ENCODE data around the gene DNLZ.
"Not testable (repeated sequence)": the region's sequence is repeated elsewhere in the genome, so short reads cannot be mapped to it uniquely, and the experiment has no call there.

DNLZ gene

DNA sequence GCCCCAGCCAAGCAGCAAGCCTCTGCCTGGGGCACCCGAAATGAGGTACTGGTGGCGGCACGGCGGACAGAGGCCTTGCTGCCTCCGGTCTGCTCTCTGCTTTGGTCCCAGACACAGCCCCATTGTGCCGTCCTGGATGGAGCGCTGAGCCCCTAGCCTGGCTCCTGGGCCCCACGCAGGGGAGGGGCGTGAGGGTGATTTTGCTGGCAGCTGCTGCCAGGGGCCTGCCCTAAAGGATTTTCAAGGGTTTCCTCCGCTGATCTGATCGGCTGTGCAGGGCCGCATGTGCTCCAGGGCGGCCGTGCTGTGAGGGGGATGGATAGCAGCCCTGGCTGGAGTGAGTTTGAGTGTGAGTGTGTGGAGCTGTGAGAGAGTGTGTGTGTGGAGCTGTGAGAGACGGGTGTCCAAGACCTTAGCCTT is 34.9 kb downstream of the DNLZ start:
- DNase-seq, result no peak

DNA sequence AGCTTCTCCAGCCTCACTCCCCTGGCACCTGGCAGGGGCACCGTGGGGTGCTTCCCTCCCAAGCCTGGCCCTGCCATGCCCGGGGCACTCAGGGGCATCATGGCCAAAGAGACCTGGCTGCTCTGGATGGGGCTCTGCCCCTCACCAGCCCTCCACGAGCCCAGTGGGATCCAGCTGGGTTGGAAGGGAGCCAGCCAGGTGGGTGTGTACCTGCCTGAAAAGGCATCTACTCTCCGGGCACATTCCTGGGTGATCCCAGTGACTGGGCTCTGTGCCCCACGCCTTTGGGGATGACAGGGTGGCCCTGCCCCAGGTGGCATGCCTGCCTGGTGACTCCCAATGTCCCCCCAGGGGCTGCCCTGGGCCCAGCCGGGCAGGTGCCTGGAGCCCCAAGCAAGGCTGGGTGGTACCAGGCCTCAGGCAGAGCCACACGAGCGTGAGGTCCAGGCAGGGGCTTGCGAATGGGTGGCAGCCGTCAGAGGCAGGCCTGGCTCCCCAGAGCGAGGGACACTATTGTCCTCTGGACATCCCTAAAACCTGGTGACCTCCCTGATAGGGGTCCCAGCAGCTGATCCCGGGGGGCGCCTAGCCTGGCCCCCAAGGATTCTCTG is 35.4 kb downstream of the DNLZ start:
- no peak for DNase-seq

DNA sequence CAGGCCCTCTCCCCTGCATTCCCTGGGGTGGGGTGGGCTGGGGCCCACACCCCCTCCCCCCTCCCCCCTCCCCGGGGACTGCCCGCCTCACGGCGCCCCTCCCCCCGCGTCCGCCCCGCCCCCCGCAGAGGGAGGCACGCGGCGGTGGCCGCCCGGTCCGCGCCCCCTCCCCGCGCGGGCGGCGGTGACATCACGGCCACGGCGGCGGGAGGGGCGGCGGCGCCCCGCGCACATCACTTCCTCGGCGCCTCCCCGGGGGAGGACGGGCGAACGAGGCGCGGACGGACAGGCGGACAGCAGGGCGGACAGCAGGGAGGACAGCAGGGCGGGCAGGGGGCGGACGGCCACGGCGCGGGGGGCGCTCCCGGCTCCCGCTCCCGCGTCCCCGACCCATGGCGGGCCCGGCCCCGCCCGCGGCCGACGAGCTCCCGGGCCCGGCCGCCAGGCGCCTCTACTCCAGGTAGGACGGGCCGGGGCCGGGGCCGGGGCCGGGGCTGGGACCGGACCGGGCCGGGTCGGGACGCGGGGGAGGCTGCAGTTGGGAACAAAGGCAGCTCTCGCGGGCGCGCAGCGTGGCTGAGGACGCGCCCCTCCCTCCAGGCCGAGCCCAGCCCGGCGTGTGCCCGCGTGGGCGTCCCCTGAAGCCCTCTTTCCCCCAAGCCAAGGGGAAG is 36.1 kb downstream of the DNLZ start, which contains the start of gene GPSM1:
TSS of gene GPSM1 (plus strand) at position 236 of the 671 bp plus-strand sequence. CDS start at position 393, 157 bp downstream.
- no peak for DNase-seq

DNA sequence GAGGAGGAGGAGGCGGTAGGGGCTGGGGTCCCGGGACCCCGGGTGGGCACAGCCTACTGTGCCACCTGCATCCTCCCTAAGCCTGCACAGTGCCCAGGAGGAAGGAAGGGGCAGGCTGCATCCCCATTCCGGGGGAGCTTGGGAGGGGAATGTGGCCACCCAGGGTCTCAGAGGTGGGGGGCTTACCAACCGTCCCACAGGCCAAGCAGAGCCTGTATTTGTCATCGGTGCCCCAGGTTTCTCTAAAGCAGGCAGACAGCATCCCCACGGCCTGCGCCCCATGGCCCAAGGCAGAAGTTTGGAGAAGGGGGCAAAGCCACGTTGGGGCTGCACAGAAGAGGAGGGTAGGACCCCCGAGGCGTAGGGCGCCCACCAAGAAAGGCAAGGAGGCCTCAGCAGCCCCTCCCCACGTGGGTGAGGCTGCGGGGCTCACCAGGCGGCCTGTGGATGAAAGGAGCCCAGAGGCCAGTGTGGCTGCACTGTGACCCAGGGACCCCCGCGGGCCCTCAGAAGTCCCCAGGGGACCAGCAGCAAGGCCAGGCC is 36.7 kb downstream of the DNLZ start:
- no peak for DNase-seq

DNA sequence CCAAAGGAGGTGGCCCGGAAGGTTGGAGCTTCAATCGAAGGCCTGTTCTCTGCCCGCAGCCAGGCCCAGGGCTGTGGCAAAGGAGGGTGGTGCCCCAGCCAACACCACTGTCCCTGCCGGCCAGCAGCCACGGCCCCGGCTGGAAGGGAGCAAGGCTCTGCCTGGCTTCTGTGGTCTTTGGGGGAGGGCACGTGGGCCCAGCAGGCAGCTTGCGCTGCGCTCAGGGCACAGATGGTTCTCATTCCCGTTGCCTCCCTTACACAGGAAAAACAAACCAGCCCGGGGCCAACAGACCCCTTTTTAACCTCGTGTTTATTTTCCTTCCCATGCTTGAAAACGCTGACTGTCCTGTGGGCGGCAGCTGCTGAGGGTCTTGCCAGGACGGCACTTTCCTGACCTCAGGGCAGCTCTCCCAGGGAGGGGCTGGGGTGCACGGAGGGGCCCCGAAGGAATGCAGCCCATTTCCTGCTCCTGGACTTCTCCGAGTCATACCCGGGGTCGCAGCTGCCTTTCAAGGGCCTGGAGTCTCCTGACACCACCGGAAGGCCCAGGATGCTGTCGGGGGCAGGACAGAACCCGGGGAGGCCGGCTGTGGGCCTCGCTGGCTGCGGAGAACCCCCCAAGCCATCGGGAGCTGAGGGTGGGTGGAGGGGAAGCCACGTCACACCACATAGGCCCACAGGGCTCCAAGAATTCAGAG is 37.3 kb downstream of the DNLZ start:
- no peak for DNase-seq

DNA sequence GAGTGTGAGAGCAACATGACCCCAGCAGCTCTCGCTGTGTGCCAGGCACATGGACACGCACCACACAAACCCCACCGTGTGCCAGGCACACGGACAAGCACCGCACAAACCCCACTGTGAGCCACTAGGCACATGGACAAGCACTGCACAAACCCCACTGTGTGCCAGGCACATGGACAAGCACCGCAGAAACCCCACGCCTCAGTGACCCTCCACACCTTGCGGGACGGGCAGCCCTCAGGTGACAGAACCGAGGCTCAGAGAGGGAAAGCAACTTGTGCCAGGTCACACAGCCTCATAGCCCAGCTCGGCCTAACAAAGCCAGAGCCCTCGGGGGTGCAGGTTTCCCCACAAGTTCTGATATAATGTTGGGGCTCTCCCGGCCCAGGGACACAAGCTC is 38.2 kb downstream of the DNLZ start:
- DNase-seq, result no peak

DNA sequence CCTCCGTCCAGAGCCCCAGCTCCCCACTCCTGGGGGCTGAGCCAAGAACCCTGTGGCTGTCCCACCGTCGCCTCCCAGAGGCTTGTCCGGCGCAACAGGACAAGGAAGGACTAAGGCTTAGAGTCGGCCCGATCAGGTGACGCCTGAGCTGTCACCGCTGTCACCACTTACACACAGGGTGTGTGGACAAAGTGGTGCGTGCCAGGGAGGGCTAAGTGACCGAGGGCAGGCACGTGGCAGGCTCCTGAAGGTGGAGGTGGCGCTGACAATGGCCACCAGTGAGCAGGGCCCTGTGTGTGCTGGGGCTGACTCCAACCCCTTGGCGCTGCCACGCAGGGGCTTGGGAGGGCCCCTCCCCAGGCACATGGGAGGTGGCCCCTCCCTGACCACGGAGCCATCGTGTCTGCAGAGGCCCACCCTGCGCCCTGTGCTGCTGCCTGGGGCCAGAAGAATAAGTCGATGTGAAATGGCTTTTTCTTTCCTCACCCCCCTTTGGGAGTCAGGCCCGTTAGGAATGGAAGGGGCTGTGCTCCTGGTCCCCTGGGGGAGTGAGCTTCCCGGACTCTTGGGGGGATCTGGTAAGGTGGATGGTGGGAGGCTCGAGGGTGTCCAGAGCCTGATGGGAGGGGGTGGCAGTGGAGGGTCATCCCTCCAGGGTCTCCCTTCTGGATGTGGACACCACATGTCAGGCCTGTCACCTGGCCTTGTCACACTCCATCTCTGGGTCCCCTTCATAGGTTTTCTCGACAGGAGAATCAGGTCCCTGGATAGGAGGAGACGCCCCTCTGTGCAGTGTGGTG is 38.8 kb downstream of the DNLZ start:
- DNase-seq, result no peak

DNA sequence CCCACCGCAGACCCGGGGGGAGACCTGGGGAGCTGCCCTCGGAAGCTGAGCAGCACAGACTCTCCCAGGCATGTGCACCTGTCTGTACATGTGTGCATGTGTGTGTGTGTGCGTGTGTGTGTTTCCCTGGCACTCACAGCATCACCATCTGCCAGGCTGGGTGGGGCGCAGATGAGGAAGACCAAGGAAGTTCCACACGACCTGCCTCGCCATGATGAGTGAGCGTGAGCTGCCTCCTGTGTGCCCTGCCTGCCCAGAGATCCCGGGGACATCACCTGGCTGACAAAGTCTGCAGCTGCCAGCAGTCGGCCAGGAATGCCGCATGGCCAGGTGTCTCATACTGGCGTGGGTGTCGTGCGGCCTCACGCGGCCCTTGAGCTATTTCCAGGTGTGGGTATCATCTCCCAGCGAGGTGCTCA is 40.2 kb downstream of the DNLZ start:
- no peak for DNase-seq

DNA sequence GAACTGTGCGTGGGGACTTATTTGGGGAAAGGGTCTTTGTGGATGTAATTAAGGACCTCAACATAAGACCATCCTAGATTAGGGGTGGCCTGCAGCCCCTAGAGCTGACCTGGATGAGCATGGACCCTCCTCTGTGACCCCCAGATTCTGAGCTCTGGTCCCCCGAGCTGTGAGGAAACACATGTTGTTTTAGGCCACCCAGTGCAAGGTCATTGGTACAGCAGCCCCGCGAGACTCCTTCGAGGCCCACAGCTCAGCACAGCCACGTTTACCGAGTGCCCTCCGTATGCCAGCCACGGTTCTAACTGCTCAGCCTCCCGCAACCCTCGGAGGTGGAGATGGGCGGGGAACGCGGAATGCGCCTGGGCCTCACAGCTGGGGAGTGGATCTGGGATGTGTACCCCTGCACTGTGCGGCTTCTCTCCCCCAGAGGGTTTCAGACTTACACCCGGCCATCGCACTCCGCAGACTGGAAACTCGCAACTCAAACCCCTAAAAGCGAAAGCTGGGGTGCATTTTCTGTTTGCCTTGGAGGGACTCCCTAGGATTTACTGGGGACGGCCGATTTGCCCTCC is 40.7 kb downstream of the DNLZ start:
- no peak for DNase-seq

DNA sequence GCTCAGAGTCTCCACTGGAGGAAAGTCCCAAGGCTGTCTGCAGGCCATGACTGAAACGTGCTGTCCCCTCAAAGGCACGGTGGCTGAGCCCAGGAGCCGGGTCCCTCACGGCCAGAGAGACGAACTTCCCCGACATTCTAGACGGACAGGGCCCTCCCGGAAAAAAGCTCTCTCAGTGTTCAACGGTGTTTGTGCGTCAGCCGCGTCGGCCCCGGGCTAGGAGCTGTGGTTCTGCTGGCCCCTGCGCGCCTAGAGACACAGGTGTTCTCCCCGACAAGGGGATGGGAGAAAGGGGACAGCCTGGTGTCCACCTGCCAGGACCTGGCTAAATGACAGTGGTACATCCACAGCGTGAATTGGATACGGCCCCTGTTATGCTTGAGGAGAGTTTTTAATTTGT is 42.0 kb downstream of the DNLZ start:
- DNase-seq, result no peak

DNA sequence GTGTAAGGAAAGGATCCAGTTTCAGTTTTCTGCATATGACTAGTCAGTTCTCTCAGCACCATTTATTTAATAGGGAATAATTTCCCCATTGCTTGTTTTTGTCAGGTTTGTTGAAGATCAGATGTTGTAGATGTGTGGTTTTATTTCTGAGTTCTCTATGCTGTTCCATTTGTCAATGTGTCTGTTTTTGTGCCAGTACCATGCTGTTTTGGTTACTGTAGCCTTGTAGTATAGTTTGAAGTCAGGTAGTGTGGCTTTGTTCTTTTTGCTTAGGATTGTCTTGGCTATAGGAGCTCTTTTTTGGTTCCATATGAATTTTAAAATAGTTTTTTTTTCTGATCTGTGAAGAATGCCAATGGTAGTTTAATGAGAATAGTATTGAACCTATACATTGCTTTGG is 42.6 kb downstream of the DNLZ start:
- DNase-seq, result not testable (repeated sequence)

DNA sequence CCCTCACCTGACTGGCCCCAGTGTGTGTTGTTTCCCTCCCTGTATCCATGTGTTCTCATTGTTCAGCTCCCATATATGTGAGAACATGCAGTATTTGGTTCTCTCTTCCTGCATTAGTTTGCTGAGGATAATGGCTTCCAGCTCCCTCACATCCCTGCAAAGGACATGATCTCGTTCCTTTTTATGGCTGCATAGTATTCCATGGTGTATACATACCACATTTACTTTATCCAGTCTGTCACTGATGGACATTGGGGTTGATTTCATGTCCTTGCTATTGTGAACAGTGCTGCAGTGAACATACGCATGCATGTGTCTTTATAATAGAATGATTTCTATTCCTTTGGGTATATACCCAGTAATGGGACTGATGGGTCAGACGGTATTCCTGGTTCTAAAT is 43.6 kb downstream of the DNLZ start:
- not testable (repeated sequence) for DNase-seq

DNA sequence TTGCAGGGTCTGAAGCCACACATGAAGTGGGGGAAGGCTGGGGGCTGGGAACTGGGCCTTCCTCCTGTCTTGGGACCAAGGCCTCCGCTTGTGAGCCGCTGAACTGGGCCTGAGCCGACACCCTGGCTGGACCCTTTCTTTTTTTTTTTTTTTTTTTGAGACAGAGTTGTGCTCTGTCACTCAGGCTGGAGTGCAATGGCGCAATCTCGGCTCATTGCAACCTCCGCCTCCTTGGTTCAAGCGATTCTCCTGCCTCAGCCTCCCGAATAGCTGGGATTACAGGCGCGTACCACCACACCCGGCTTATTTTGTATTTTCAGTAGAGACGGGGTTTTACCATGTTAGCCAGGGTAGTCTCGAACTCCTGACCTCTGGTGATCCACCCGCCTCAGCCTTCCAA is 44.3 kb downstream of the DNLZ start:
- not testable (repeated sequence) for DNase-seq

DNA sequence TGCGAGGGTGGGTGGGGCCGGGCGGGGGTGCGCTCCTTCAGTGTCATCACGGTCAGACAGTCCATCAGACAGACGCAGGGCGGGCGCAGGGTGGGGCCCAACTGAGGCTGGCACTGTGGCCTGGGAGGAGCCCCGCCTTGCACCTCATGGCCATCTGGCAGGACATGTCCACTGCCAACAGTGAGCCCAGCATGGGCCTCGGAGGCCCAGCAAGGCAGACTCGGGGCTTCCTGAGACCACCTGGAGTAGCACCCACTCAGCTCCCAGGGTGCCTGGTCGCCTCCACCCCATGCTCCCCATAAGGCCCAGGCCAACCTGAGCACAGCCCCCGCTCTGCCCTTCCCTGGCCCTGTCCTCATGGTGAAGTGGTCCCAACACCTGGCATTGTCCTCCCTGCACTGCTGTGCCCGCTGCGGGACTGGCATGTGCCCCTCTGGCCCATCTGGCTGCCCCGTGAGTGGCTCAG is 44.7 kb downstream of the DNLZ start:
- DNase-seq, result no peak

DNA sequence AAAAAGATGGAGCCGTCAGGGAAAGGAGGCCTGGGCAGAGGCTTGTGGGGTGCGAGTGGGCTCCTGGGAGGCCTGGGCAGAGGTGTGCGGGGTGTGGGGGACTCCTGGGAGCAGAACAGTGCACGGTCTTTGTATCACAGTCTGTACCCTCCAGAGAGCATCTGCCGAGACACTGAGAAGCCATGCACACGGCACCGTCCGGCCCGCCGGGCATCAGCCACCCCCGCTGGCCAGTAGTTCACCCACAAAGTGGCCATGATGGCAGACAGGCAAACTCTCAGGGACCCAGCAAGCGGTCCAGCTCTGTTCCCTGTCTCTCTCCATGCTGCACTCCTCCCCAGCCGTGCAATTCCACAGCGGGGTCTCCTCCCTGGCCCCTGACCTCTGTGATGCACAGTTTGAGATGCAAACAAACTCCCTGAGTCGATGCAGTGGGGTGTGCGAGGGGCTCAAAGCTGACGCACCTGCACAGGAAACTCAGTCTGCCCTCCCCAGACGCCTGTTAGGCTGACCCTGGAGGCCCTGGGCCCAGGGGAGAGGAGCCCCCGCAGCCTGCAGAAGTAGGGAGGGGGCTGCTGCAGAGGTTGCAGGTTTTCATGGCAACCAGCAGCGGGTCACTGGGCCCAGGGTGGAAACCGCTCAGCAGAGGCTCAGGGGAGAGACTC is 45.3 kb downstream of the DNLZ start:
- no peak for DNase-seq

DNA sequence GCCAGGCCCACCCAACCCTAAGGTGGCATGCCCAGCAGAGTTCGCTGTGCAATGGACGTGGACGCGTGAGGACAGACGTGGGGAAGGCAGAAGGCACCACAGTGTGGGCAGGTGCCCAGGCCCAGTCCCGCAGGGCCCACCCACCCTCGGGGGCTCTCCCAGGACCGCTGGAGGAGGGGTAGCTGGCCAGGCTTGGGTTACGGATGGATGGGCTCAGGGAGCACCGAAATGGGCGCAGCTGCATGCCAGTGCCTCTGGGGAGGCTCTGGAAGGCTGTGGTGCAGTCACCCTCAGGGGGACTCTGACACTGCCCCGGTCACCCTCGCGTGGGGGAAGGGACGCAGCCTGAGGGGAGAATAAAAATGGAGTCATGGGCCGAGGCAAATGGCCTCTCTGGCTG is 45.8 kb downstream of the DNLZ start:
- DNase-seq, result no peak

DNA sequence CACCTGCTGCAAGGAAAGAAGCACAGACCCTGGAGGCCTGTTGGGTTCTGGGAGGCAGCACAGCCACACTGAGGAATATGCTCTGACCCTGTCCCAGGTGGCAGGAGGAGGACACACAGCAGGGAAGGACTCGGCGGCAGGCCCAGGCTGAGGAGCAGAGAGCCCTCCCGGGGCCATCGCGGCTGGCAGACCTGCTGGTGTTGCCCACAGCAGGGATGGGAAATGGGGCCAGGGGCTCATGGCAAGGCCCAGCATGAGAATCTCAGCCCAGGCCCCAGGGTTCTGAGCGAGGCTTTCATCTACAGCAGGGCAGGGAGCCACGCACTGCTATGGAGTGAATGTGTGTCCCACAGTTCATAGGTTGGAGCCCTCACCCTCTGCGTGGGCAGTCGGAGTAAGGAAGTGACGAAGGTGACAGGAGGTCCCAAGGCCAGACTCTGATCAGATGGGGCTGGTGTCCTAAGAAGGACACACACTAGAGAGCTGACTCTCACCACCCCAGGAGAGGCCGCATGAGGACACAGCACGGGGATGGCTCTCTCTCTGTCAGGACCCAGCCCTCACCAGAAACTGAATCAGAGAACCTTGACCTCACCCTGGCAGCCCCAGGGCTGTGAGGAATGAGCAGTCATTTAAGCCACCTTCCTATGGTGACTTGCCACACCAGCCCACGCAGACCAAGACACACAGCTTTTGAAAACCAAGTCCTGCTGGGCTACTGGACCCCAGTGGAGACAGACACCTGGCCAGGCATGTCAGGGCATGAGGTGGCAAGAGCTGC is 46.5 kb downstream of the DNLZ start:
- DNase-seq, result no peak

DNA sequence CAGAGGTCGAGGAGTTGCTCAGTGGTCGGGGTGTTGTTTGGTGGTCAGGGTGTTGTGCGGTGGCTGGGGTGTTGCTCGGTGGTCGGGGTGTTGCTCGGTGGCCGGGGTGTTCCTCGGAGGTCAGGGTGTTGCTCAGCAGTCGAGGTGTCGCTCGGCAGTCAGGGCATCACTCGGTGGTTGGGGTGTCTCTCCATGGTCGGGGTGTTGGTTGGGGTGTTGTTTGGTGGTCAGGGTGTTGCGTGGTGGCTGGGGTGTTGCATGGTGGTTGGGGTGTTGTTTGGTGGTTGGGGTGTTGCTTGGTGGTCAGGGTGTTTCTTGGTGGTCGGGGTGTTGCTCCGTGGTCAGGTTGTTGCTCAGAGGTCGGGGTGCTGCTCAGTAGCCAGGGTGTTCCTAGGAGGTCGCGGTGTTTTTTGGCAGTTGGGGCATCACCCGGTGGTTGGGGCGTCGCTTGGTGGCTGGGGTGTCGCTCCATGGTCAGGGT is 47.2 kb downstream of the DNLZ start:
- no peak for DNase-seq

DNA sequence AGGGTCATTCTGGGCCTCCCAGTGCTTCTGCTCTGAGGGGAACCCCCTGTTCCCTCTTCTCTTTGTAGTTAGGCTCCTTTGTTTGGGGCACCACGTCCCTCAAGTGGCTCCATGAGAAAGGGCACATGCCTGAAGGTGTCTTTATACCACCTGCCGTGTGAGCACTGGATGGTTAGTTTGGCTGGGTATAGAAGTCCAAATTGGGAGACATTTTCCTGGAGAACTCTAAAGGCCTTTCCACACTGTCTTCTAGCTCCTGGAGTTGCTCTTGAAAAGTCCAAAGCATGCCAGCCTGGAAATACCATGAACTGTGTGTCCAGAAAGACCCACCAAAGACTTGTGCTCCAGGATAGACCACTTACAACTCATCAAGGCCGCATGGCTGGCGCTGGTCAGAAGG is 48.6 kb downstream of the DNLZ start:
- DNase-seq, result no peak

DNA sequence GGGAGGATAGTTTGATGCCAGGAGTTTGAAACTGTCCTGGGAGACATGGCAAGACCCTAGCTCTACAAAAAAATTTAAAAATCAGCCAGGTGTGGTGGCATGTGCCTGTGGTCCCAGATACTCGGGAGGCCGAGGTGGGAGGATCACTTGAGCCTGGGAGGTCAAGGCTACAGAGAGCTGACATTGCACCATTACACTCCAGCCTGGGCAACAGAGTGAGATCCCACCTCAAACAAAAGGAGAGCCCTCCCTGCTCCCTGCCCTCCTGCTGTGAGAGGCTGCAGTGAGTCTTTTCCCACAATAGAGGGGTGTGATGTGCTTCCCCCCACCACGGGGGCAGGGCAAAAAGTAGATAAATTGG is 49.5 kb downstream of the DNLZ start:
- no peak for DNase-seq
